ENCODE measurements around the gene CYP27B1.
"Not testable (repeated sequence)": the region's sequence is repeated elsewhere in the genome, so short reads cannot be mapped to it uniquely, and the experiment has no call there.

Gene CYP27B1

DNA sequence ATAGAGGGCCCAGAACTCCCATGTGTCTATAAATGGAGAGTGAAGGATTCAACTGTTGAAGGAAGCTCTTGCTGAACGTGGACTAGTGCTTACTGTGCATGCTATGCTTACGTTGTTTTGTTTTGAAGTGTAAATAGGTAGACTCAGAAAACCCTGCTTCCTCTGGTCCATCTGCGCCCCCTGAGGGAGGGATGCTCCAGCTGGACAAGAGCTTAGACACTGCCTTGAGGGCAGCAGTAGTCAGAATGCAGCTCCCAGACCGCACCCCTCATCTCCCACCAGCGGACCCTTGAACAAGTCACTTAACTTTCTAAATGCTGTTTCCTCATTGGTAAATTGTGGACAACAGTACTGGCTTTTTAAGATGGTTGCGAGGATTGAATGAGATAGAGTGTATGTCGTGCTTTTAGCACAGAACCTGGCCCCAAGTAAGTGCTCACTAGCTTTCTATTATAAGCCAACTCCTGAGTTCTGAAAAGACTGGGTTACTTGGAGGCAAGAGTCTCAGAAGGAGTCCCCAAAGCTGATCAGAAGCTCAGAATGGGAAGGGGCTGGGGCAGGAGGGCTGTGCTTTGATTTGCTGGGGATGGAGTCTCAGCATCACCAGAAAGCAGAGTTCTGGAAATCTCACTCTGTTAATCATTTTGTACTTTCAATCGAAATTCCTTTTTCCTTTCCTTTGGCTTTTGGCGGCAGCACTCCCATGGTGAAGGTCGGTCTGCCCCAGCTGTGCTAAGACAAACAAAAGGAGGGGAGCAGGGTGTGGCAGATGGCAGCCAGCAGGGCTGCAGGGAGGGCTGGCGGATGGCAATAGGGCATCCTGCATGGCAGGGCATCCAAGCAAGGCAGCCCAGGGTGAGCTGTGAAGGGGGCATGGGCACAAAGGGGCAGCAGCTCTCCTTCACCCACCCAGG, 43.9 kb downstream of the CYP27B1 start:
- no peak for DNase-seq (ENCODE audit: low read depth in 2 of 2)

GRCh38 chr12:57721846-57722608, 44.9 kb downstream of the CYP27B1 start:
- DNase-seq (ENCODE audit: low read depth in 2 of 2) = not testable (repeated sequence)

DNA sequence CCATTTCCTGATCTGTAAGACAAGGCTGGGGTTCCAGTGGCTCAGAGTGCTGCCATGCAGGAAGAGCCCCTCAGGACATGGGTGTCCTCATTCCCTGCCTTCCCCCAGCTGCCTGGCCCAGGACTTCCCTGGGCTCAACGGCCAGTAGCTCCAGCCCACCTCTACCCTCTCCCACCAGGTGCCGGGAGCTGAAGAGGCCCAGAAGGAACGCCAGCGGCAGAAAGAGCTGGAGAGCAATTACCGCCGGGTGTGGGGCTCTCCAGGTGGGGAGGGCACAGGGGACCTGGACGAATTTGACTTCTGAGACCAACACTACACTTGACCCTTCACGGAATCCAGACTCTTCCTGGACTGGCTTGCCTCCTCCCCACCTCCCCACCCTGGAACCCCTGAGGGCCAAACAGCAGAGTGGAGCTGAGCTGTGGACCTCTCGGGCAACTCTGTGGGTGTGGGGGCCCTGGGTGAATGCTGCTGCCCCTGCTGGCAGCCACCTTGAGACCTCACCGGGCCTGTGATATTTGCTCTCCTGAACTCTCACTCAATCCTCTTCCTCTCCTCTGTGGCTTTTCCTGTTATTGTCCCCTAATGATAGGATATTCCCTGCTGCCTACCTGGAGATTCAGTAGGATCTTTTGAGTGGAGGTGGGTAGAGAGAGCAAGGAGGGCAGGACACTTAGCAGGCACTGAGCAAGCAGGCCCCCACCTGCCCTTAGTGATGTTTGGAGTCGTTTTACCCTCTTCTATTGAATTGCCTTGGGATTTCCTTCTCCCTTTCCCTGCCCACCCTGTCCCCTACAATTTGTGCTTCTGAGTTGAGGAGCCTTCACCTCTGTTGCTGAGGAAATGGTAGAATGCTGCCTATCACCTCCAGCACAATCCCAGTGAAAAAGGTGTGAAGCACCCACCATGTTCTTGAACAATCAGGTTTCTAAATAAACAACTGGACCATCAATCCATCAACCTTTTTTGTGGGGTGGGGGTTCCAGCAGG, 46.0 kb downstream of the CYP27B1 start:
- no peak for DNase-seq (ENCODE audit: low read depth in 2 of 2)

- no peak for DNase-seq (ENCODE audit: low read depth in 2 of 2)
Observed at GRCh38 chr12:57719777-57720605, 46.9 kb downstream of the CYP27B1 start.

DNA sequence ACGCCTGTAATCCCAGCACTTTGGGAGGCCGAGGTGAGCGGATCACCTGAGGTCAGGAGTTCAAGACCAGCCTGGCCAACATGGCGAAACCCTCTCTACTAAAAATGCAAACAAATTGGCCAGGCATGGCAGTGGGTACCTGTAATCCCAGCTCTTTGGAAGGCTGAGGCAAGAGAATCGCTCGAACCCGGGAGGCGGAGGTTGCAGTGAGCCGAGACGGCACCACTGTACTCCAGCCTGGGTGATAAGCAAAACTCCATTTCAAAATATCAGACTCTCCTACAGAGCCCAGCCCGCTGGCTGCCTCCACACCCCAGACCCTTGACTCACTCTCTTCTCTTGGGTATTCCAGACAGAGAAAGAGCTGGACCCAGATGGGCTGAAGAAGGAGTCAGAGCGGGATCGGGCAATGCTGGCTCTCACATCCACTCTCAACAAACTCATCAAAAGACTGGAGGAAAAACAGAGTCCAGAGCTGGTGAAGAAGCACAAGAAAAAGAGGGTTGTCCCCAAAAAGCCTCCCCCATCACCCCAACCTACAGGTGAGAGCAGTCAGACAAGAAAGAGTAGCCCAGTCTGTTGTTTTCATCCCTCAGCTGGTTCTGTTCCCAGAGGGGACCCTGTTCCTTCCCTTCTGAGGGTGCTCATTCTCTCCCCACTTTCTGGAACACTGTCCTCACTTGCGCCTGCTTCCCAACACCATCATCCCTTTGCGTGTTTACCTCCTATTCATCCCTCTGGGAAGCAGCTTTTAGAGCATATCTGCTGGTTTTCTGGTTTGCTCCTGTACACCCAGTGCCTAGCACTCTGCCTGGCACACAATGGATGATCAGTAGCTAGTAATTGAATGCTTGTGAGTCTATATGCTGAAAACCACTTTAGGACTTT, 48.0 kb downstream of the CYP27B1 start:
- no peak for DNase-seq (ENCODE audit: low read depth in 2 of 2)

DNA sequence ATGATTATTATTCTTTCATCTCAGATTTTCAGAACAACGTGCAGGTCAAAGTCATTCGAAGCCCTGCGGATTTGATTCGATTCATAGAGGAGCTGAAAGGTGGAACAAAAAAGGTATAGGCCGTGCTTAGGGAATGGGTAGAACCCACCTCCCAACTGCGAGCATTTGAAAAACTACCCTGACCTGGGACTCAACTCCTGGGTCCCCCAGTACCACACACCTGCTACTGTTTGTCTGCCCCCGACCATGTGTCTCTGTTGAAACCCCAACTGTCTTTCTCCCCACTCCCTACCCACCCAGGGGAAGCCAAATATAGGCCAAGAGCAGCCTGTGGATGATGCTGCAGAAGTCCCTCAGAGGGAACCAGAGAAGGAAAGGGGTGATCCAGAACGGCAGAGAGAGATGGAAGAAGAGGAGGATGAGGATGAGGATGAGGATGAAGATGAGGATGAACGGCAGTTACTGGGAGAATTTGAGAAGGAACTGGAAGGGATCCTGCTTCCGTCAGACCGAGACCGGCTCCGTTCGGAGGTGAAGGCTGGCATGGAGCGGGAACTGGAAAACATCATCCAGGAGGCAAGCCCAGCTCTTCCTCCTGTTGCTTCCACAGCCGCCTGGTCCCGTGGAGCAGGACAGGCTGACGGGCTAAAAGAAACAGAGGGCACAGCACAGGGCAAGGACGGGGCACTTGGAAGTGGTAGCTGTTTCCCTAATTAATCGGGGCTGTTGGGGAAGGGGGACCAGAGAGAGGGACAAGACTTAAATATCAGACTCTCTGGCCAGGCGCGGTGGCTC, 48.8 kb downstream of the CYP27B1 start:
- no peak for DNase-seq (ENCODE audit: low read depth in 2 of 2)

- no peak for DNase-seq (ENCODE audit: low read depth in 2 of 2)
Observed at GRCh38 chr12:57717131-57717530, 49.7 kb downstream of the CYP27B1 start.

DNA sequence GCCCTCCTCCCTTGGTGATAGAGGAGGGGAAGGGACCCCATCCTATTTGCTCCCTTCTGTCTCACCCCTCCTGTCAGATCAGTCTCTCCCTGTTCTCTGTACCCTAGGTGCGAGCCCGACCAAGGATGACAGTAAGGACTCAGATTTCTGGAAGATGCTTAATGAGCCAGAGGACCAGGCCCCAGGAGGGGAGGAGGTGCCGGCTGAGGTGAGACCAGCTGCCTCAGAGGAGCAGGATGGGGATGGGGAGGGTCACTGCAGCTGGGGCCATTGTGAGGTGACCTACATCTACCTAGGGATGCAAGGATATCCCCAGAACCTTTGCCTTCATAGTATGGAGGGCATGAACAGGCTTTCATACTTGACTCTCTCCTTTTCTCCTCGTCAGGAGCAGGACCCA, 50.6 kb downstream of the CYP27B1 start:
- no peak for DNase-seq (ENCODE audit: low read depth in 2 of 2)

DNA sequence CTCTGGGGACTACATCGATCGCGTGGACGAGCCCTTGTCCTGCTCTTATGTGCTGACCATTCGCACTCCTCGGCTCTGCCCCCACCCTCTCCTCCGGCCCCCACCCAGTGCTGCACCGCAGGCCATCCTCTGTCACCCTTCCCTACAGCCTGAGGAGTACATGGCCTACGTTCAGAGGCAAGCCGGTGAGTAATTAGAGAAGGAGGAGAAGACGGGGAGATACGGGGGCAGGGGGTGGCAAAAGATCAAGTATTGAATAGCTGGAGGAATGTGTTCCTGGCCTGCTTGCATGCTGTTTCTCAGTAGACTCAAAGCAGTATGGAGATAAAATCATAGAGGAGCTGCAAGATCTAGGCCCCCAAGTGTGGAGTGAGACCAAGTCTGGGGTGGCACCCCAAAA, 51.1 kb downstream of the CYP27B1 start:
- no peak for DNase-seq (ENCODE audit: low read depth in 2 of 2)

DNA sequence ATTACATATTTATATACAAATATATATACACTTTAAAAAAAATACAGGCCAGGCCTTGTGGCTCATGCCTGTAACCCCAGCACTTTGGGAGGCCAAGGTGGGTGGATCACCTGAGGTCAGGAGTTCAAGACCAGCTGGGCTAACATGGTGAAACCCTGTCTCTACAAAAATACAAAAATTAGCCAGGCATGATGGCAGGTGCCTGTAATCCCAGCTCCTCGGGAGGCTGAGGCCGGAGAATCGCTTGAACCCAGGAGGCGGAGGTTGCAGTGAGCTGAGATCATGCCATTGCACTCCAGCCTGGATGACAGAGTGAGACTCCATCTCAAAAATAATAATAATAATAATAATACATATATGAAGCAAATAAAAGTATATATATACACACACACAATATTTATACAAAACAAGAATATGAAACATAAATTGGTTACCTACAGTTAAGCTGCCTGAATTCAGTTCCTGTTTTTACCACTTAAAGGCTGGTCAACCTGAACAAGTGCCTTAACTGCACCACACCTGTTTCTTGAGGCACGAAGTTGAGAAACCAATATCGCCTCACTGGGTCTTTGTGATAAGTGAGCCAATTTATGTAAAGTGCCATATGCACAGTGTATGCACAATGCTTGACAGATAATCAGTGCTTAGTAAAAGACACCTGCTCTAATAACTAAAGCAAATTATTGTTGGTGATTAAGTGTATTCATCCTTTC, 51.7 kb downstream of the CYP27B1 start:
- not testable (repeated sequence) for DNase-seq (ENCODE audit: low read depth in 2 of 2)

- no peak for DNase-seq (ENCODE audit: low read depth in 2 of 2)
Observed at GRCh38 chr12:57713209-57713608, 53.7 kb downstream of the CYP27B1 start.

GRCh38 chr12:57712701-57713100, 54.2 kb downstream of the CYP27B1 start:
- DNase-seq (ENCODE audit: low read depth in 2 of 2) = no peak
